Activated CD4-positive, alpha-beta T cell treated with anti-CD3 and anti-CD28 coated beads, Interleukin-2, amount 50 U/mL, for 16 hours (primary cell): ENCODE data around the gene RAET1G.
"Not testable (repeated sequence)": the region's sequence is repeated elsewhere in the genome, so short reads cannot be mapped to it uniquely, and the experiment has no call there.

Source experiments
- DNase-seq: peaks from one replicate; pipeline ENCODE4 v3.0.0-alpha.2; 2020

RAET1G gene

GRCh38 chr6:149933036-149933435 is 10.1 kb upstream of the RAET1G start:
- DNase-seq: no peak

- no peak for DNase-seq
These were observed 8.6 kb upstream of the RAET1G start for GRCh38 chr6:149931501-149931900.

GRCh38 chr6:149929422-149929821 is 6.5 kb upstream of the RAET1G start:
- DNase-seq: no peak

GRCh38 chr6:149927025-149927424 is 4.1 kb upstream of the RAET1G start:
- not testable (repeated sequence) for DNase-seq

GRCh38 chr6:149925974-149926777 is 3.3 kb upstream of the RAET1G start:
- DNase-seq: peak; percentile 77

GRCh38 chr6:149925253-149925973 is 2.5 kb upstream of the RAET1G start:
- no peak for DNase-seq

- no peak for DNase-seq
These were observed 2.0 kb upstream of the RAET1G start for GRCh38 chr6:149924933-149925252.

GRCh38 chr6:149924206-149924932 is 1.4 kb upstream of the RAET1G start:
- DNase-seq: no peak

- no peak for DNase-seq
These were observed 536 bp upstream of the RAET1G start for GRCh38 chr6:149923327-149923986.

- not testable (repeated sequence) for DNase-seq
These were observed 830 bp downstream of the RAET1G start for GRCh38 chr6:149922091-149922490.

- no peak for DNase-seq
These were observed 1.6 kb downstream of the RAET1G start for GRCh38 chr6:149921361-149921760.

- no peak for DNase-seq
These were observed 3.1 kb downstream of the RAET1G start for GRCh38 chr6:149919834-149920225.

GRCh38 chr6:149919126-149919833 is 3.6 kb downstream of the RAET1G start:
- not testable (repeated sequence) for DNase-seq

- DNase-seq: no peak
These were observed 4.6 kb downstream of the RAET1G start for GRCh38 chr6:149918151-149918905.

- DNase-seq: no peak
These were observed 5.2 kb downstream of the RAET1G start for GRCh38 chr6:149917679-149918078.

GRCh38 chr6:149915970-149916865 is 6.7 kb downstream of the RAET1G start:
- DNase-seq: no peak

- no peak for DNase-seq
These were observed 9.2 kb downstream of the RAET1G start for GRCh38 chr6:149913540-149914240.

GRCh38 chr6:149913085-149913484 is 9.8 kb downstream of the RAET1G start:
- no peak for DNase-seq

GRCh38 chr6:149912680-149913079 is 10.2 kb downstream of the RAET1G start:
- DNase-seq: not testable (repeated sequence)

- no peak for DNase-seq
These were observed 12.2 kb downstream of the RAET1G start for GRCh38 chr6:149910721-149911151.
